ENCODE data around the gene POLRMT. TPM values are rescaled to one million over a fixed set of nuclear protein-coding genes. Genes with fewer than 3 reads are reported as not detected.

POLRMT gene
- total RNA-seq, 4 donors from 2014 or later, result 22.1 to 39.5 (median 28.1) TPM

- Histone ChIP-seq H3K4me1 (peaks cover 0 to 11% (median 0%) of the 10 kb centered on the region in 3 donors), H3K36me3 (no peaks in the 10 kb centered on the region), H3K27me3 (peaks cover 73% of the 10 kb centered on the region), H3K4me3 (no peak overlapping the region), H3K27ac (no peak overlapping the region), H3K9me3 (peaks cover 0 to 3% (median 0%) of the 10 kb centered on the region in 3 donors)
- WGBS, 2 donors (ENCODE audit: low coverage in 1 of 2), result 70 to 80% methylated on average over 2 to 19 of the region's 42 CpGs
- TF ChIP-seq POLR2AphosphoS5 (IDR thresholded peaks at IDR 0.05) (no peak), POLR2A (IDR thresholded peaks at IDR 0.05) (no peak)
- TF ChIP-seq, protein P1, sequence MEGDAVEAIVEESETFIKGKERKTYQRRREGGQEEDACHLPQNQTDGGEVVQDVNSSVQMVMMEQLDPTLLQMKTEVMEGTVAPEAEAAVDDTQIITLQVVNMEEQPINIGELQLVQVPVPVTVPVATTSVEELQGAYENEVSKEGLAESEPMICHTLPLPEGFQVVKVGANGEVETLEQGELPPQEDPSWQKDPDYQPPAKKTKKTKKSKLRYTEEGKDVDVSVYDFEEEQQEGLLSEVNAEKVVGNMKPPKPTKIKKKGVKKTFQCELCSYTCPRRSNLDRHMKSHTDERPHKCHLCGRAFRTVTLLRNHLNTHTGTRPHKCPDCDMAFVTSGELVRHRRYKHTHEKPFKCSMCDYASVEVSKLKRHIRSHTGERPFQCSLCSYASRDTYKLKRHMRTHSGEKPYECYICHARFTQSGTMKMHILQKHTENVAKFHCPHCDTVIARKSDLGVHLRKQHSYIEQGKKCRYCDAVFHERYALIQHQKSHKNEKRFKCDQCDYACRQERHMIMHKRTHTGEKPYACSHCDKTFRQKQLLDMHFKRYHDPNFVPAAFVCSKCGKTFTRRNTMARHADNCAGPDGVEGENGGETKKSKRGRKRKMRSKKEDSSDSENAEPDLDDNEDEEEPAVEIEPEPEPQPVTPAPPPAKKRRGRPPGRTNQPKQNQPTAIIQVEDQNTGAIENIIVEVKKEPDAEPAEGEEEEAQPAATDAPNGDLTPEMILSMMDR (IDR thresholded peaks at IDR 0.05), result no peak
- no peak for ATAC-seq
Observed at GRCh38 chr19:595326-596262, 37.7 kb downstream of the POLRMT start.

GRCh38 chr19:594265-594870, 39.0 kb downstream of the POLRMT start:
- Histone ChIP-seq H3K27ac (no peak overlapping the region), H3K36me3 (no peaks in the 10 kb centered on the region), H3K4me1 (peaks cover 0 to 17% (median 1%) of the 10 kb centered on the region in 3 donors), H3K9me3 (peaks cover 0 to 4% (median 0%) of the 10 kb centered on the region in 3 donors), H3K27me3 (peaks cover 80% of the 10 kb centered on the region), H3K4me3 (no peak overlapping the region)
- ATAC-seq, result no peak
- TF ChIP-seq, protein P1 (IDR thresholded peaks at IDR 0.05), result no peak
- TF ChIP-seq POLR2AphosphoS5 (IDR thresholded peaks at IDR 0.05) (no peak), POLR2A (IDR thresholded peaks at IDR 0.05) (no peak), EP300 (IDR thresholded peaks at IDR 0.05) (no peak)
- 80 to 85% methylated on average over 1 to 4 of the region's 24 CpGs for WGBS, 2 donors (ENCODE audit: low coverage in 1 of 2)

DNA sequence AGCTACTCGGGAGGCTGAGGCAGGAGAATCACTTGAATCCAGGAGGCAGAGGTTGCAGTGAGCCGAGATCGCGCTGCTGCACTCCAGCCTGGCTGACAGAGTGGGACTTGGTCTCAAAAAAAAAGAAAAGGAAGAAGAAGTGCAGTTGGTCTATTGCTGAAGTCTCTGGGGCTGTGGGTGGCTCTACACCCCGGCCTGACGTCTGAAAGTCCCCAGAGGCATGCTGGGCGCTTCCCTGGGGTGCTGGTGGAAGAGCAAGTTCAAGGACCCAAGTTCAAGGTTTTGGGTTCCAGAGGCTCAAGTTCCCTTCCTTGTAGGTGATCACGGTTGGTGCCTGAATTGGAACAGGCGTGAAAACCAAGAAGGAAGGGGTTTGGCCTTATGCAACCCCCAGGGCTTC, 39.8 kb downstream of the POLRMT start:
- WGBS, 2 donors (ENCODE audit: low coverage in 1 of 2), result 44 to 45% methylated on average over 4 to 6 of the region's 9 CpGs
- Histone ChIP-seq H3K9me3 (peaks cover 0 to 4% (median 0%) of the 10 kb centered on the region in 3 donors), H3K4me3 (no peak overlapping the region), H3K27ac (no peak overlapping the region), H3K27me3 (peaks cover 89% of the 10 kb centered on the region), H3K36me3 (no peaks in the 10 kb centered on the region), H3K4me1 (peaks cover 0 to 26% (median 4%) of the 10 kb centered on the region in 3 donors)
- no peak for TF ChIP-seq POLR2A (IDR thresholded peaks at IDR 0.05)
- TF ChIP-seq, protein P1 (IDR thresholded peaks at IDR 0.05), result no peak
- TF ChIP-seq EP300 (IDR thresholded peaks at IDR 0.05), result no peak
- TF ChIP-seq POLR2AphosphoS5 (IDR thresholded peaks at IDR 0.05), result no peak
- ATAC-seq, result no peak

DNA sequence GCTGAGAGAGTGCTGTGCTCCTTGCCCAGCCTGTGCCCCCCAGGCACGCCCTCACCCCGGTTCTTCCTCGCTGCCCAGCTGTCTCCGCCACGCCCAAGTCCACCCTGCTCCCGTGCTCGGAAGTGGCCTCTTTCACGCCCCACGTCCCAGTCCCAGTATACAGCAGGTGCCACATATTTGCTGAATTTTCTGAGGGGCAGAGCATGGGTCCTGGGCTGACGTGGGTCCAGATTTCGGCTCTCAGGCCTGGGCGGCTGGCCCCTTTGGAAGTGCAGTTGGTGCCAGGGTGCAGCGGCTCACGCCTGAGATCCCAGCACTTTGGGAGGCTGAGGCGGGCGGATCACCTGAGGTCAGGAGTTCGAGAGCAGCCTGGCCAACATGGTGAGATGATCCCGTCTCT, 40.3 kb downstream of the POLRMT start:
- no peak for ATAC-seq
- Histone ChIP-seq H3K27me3 (peaks cover 90% of the 10 kb centered on the region), H3K9me3 (peaks cover 0 to 4% (median 0%) of the 10 kb centered on the region in 3 donors), H3K4me1 (peaks cover 0 to 31% (median 7%) of the 10 kb centered on the region in 3 donors), H3K4me3 (no peak overlapping the region), H3K36me3 (no peaks in the 10 kb centered on the region), H3K27ac (no peak overlapping the region)
- TF ChIP-seq POLR2AphosphoS5 (IDR thresholded peaks at IDR 0.05) (no peak), POLR2A (IDR thresholded peaks at IDR 0.05) (no peak), EP300 (IDR thresholded peaks at IDR 0.05) (no peak)
- TF ChIP-seq, protein P1 (IDR thresholded peaks at IDR 0.05), result no peak
- WGBS, 2 donors (ENCODE audit: low coverage in 1 of 2), result 87 to 93% methylated on average over 3 to 5 of the region's 18 CpGs
